Activated naive CD4-positive, alpha-beta T cell treated with Interleukin-2 at 50 U/mL for 16 hours (primary cell): ENCODE measurements around the gene FAM229B.
"Not testable (repeated sequence)": the region's sequence is repeated elsewhere in the genome, so short reads cannot be mapped to it uniquely, and the experiment has no call there.

ENCODE experiments used
- DNase-seq: peaks from one replicate; pipeline ENCODE4 v3.0.0-alpha.2; 2020

The FAM229B gene

DNA sequence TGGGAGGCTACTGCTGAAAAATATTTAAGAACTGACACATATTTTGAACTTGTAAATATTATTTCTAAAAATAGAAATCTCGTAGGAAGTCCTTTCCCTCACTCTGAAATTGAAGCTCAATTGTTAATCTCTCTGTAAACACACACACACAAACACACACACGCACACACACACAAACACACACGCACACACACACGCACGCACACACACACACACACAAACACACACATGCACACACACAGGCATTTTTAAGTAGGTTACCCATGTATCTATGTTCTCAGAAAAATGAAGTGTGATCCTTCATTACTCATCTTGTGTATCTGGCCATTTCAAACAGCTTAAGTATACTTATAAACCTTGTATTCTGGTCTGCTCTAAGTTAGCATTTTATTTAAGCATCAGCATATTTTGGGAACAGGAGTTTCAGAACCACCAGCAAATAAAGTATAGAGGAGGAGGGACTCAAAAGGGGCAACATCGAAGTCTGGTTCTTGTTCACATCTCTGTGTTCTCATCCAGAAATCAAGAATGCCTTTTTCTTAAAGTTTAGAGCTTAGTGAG, 21.9 kb upstream of the FAM229B start:
- DNase-seq: no peak

DNA sequence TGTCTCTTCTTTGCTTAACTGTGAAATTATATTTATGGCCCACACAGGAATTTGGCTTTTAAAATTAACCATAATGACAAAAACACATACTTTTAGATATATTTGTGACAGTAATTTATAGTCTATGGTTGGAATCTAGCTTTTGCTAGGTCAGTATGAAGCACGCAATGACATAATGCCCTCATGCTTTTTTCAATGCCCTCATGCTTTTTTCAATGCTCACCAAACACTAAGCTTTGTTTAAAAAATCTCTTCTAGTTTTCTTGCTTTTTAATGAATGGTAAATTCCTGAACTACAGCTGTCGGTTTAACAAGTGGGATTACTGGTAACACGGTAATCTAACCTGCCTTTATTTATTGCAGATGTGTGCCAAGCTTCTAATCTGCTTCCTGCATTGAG, 20.8 kb upstream of the FAM229B start:
- DNase-seq: no peak

GRCh38 chr6:112081569-112081968, 5.8 kb upstream of the FAM229B start:
- DNase-seq: no peak

DNA sequence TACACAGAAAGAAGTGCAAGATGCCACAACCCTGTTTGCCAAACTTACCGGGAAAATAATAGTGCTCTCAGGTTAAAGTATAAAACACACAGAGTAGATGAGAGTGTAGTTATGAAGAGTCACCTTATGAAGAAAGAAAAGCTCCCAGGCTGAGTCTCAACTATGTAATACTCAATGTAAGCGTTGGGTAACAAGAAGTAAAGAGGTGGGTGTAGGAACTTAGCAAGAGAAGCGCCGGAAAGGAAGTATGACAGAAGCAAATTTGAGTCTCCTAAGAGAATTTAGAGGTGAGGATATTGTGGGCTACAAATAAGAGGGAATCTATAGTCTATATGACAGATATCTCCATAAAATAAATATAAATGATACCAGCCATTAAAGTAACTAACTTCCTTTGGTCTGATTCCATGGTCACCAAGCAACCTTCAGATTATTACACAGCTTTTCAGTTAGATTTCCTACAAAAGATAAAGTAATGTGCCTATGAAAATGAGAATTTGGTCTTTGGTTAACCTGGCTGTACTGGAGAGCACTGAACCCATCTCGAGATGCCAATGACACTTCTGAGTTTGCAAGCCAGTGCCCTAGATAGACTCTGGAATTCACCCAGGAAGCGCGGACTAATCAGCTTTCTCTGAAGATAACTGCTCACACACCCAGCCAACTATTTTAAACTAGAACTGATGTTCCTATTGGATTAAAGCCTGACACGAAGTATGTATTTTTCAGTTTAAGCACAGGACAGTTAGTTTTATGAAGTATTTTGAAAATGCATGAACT, 1.9 kb upstream of the FAM229B start:
- DNase-seq: no peak

GRCh38 chr6:112086744-112087135, 651 bp upstream of the FAM229B start:
- no peak for DNase-seq

DNA sequence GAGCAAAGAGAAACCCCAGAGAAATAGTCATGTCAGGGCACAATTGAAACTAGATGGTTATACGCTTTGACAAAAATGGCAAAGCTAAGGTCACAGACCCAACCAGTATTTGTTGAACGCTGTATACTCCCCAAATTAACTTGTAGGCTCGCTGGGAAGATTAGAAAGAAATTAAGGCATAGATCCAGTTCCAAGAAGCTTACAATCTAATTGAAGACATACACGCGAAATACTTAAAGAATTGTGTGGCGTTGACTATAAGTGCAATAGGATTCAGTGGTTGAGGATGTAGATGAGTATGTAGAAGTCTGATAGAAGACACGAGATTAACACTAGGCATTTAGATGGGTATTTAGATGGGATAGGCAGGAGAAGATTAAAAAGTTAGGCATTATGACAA, 525 bp downstream of the FAM229B start:
- DNase-seq: no peak

- no peak for DNase-seq
Measured at GRCh38 chr6:112096901-112097300, 9.5 kb downstream of the FAM229B start.

DNA sequence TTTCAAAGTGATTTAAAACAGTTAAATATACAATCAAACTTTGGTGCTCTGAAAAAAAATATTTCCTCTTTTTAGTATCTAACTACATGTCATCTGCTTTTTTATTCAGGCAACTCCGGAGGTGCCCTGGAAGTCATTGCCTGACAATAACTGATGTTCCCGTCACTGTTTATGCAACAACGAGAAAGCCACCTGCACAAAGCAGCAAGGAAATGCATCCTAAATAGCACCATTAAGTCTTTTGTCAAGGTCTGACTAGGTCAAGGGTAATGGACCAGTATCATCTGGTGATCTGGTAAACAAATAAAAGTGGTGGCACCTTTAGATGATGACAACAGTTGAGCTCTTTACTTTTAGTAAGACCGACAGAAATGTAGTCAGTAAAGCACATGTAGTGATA, 13.2 kb downstream of the FAM229B start:
- DNase-seq: no peak

- not testable (repeated sequence) for DNase-seq
Measured at GRCh38 chr6:112106026-112106425, 18.6 kb downstream of the FAM229B start.

DNA sequence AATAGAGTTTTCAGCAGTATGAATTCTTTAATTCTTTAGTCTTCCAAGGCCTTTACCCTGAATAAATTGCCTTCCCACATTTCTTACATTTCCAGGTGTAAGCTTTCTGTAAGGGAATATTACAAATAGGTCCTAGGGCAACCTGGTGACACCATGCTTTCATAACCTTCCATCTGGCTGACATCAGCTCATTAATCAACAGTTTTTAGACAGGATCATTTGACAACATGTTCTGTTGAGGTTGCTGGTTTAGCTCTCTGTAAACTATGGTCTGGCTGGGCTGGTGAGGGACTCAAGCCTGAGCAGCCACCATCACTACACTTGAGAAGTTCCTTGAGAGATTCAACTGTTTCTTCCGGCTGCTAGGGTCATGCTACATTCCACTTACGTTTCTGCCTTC, 19.2 kb downstream of the FAM229B start:
- no peak for DNase-seq

DNA sequence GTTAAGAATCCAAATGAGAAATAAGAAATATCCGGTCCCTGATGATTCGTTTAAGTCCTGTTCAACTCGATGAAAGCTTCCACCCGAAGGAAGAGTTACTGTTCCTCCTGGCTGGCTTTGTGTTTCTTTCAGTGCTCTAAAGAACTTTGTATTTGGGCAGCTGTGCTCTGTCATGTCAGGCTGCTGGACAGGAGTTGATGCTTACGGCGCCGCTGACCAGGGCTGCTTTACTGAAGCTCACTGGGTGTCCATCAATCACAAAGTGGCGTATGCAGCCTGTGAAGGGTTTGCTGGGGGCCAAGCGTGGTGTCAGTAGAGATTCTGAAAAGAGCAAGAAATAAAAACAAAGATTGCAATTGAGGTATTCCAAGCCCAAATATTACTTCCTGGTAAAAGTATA, 21.9 kb downstream of the FAM229B start:
- no peak for DNase-seq

- no peak for DNase-seq
Measured at GRCh38 chr6:112113431-112113830, 26.0 kb downstream of the FAM229B start.

- no peak for DNase-seq
Measured at GRCh38 chr6:112113918-112114317, 26.5 kb downstream of the FAM229B start.

DNA sequence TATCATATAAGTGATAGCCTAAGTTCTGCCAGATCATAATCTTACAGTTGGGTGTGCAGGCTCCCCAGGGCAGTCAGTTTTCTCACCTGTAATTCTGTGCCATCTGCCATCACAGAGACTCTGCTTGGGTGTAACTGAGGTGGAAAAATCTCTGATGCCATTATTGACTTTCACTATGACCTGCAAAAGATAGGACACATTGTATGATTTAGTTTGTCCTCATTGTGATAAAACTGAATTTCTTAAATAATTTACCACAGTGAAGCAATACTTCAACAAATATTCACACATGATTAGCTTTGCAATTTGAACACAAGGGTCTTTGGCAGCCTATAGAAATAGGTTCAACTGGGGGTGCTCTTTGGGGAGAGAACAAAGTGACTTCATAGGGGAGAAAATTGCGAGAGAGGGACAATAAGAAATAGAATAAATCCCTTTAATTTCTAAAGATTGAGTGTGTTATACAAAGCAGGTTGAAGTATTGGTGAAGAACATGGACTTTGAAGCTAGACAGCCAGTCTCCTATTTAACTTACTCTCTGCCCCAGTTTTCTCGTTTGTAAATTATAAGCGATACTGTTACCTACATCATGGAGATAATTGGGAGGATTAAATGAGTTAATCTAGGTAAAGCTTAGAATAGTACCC, 27.3 kb downstream of the FAM229B start:
- DNase-seq: no peak

GRCh38 chr6:112116221-112116620, 28.8 kb downstream of the FAM229B start:
- DNase-seq: no peak

DNA sequence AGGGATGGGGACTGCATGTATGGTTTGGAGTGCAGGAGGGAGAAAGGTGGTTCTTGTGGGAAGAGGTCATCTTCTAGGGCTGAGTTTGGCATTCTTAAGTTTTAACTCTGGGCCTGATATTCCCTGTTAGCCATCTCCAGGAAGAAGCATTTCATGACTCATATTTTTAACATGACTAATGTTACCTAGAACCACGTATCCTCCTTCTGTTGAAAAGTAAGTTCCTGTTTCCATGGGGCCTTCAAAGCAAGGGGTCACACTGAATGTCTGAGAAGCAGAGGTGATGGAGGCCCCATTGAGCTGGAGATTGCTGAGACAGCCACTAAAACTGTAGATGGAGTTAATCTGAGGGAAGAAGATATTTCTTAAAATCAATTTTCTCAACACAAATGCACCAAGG, 30.2 kb downstream of the FAM229B start:
- no peak for DNase-seq

DNA sequence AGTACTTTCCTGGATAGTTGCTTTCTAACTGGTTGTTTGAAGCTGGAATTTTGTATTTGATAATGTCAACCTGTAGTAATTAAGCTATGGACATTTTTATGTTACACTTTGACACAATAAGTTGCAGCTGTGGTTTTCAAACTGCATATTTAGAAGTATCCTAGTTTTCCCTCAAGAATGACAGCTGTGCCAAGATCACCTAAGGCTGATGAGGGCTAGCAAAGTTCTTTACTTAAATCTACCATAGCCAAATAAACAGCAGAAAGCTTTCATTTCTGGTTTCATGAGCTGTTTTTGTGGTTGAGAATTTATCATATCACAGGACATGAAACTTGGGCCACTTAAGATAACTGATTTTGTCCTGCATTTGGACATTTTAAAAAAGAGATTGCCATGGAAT, 30.6 kb downstream of the FAM229B start:
- no peak for DNase-seq

GRCh38 chr6:112122756-112123155, 35.4 kb downstream of the FAM229B start:
- no peak for DNase-seq

DNA sequence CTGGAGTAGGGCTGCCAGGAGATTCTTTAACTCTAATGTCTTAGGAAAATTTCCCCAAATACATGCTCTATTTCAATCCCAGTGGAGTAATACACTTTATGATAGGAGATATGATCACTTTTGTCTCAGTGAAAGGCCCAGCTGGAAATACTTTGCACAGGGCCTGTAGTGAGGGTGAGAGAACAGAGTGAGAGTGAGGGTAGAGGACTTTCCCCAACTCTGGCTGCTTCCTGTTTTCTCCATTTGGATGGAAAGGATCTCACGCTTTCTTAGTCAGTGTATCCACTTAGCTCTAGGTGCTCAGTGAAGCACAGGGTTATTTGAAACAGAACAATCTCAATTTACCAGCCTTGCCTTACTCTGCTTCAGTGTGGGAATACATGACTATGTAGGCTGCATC, 36.6 kb downstream of the FAM229B start:
- no peak for DNase-seq

DNA sequence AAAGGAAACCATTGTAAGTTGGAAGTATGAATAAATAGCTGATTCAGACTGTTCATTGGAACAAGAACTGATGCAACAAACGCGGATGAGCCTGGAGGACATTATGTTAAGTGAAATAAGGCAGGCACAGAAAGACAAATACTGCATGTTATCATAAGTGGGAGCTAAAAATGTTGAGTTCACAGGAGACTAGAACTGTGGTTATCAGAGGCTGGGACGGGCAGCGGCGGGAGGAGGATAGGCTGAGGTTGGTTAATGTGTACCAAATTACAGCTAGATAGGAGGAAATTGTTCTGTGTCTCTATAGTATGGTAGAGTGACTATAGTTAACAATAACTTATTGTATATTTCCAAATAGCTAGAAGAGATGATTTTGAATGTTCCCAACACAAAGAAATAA, 40.8 kb downstream of the FAM229B start:
- DNase-seq: no peak

DNA sequence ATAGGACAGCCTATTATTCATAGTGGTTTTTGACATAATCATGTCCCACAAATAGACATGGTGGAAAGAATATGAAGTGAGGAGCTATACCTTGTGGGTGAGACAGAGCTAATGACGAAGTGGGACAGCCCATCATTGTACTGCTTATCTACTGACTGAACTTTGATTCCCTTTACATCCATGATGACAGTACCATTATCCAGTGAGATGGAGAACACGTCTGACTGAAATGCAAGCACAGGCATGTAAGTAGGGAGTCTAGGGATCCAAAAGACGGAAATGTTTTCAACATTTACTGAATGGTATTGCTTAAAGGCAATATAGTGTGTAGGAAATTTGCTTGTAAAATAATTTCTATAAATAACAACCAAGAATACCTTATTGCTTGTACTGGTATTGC, 43.5 kb downstream of the FAM229B start:
- DNase-seq: no peak

- no peak for DNase-seq
Measured at GRCh38 chr6:112139052-112139451, 51.7 kb downstream of the FAM229B start.

DNA sequence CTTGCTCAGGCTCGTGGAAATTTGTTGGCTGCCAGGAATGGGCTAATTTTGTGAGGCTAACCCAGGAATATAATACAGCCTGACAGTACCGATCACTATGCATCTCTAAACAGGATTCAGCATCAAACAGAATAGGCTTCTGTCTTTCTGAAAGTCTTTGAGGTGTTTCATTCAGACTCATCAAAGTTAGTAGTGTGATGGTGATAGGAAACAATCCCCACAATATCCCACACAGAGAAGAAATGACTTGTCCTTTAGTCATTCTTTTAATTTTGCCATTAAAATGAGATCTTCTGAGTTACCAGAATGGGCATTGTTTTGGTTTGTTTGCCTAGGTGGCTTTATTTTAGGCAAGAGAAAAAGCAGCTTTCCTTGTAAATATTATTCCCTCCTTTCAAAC, 54.3 kb downstream of the FAM229B start:
- no peak for DNase-seq

GRCh38 chr6:112144145-112144926, 56.9 kb downstream of the FAM229B start:
- DNase-seq: no peak
